LoVo (cell line): ENCODE data around the gene SWAP70.
A peak's percentile ranks its signal among the peaks of the same experiment; 100 is the strongest.
"Not testable (repeated sequence)": the region's sequence is repeated elsewhere in the genome, so short reads cannot be mapped to it uniquely, and the experiment has no call there.

Experiments used
- DNase-seq: peaks from one replicate; pipeline ENCODE4 v3.0.0-alpha.2; 2016; ENCODE audit warnings: low spot score

SWAP70 gene

GRCh38 chr11:9663699-9664275 is at the start of gene SWAP70:
TSS of gene SWAP70 (plus strand) at chr11:9664077. CDS start at chr11:9664180, 103 bp downstream.
- peak; percentile 90 for DNase-seq

GRCh38 chr11:9615031-9615451 is 48.8 kb upstream of the SWAP70 start:
- DNase-seq = no peak

GRCh38 chr11:9616042-9616675 is 47.7 kb upstream of the SWAP70 start:
- DNase-seq = peak; percentile 39

GRCh38 chr11:9616858-9617257 is 47.0 kb upstream of the SWAP70 start:
- no peak for DNase-seq

- DNase-seq = no peak
Measured at GRCh38 chr11:9617940-9618339, 45.9 kb upstream of the SWAP70 start.

GRCh38 chr11:9619004-9619403 is 44.9 kb upstream of the SWAP70 start:
- DNase-seq = no peak

GRCh38 chr11:9619971-9620370 is 43.9 kb upstream of the SWAP70 start:
- DNase-seq = no peak

GRCh38 chr11:9622353-9622752 is 41.5 kb upstream of the SWAP70 start:
- not testable (repeated sequence) for DNase-seq

GRCh38 chr11:9623053-9623452 is 40.8 kb upstream of the SWAP70 start:
- DNase-seq = not testable (repeated sequence)

GRCh38 chr11:9624448-9624847 is 39.4 kb upstream of the SWAP70 start:
- no peak for DNase-seq

- DNase-seq = no peak
Measured at GRCh38 chr11:9625162-9625561, 38.7 kb upstream of the SWAP70 start.

GRCh38 chr11:9625728-9626127 is 38.1 kb upstream of the SWAP70 start:
- DNase-seq = no peak

GRCh38 chr11:9626496-9627394 is 37.1 kb upstream of the SWAP70 start:
- DNase-seq = no peak

- DNase-seq = no peak
Measured at GRCh38 chr11:9629064-9629463, 34.8 kb upstream of the SWAP70 start.

- DNase-seq = no peak
Measured at GRCh38 chr11:9633679-9634078, 30.2 kb upstream of the SWAP70 start.

GRCh38 chr11:9636691-9637090 is 27.2 kb upstream of the SWAP70 start:
- no peak for DNase-seq

- DNase-seq = no peak
Measured at GRCh38 chr11:9639099-9639498, 24.8 kb upstream of the SWAP70 start.

GRCh38 chr11:9639985-9640384 is 23.9 kb upstream of the SWAP70 start:
- DNase-seq = no peak

GRCh38 chr11:9642894-9643293 is 21.0 kb upstream of the SWAP70 start:
- DNase-seq = no peak

GRCh38 chr11:9643751-9644150 is 20.1 kb upstream of the SWAP70 start:
- DNase-seq = no peak

GRCh38 chr11:9645881-9646280 is 18.0 kb upstream of the SWAP70 start:
- DNase-seq = no peak

GRCh38 chr11:9646324-9646723 is 17.6 kb upstream of the SWAP70 start:
- DNase-seq = no peak

GRCh38 chr11:9651481-9651880 is 12.4 kb upstream of the SWAP70 start:
- no peak for DNase-seq
